Measurements from ENCODE around the gene UBIAD1.
"Not testable (repeated sequence)": the region's sequence is repeated elsewhere in the genome, so short reads cannot be mapped to it uniquely, and the experiment has no call there.

UBIAD1 gene

DNA sequence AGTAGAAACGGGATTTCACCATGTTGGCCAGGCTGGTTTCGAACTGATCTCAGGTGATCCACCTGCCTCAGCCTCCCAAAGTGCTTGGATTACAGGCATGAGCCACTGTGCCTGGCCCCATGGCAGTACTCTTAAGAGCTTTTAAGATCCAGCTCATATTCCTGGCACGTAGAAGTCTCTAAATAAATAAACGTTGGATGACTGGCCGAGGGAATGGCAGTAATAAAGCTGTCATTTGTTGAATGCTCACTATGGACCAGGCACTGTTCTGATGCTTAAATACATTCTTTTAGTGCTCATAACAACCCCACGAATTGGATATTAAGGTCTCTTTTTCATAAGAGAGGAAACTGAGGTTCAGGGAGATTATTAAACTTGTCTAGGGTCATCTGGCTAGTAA, 20.9 kb downstream of the UBIAD1 start:
- TF ChIP-seq L3MBTL2 (conservative IDR thresholded peaks at IDR 0.05) (no peak), HDGF (IDR thresholded peaks at IDR 0.05; ENCODE audit: borderline replicate concordance) (no peak), TARDBP (IDR thresholded peaks at IDR 0.05) (no peak)
- TF ChIP-seq, protein P1, sequence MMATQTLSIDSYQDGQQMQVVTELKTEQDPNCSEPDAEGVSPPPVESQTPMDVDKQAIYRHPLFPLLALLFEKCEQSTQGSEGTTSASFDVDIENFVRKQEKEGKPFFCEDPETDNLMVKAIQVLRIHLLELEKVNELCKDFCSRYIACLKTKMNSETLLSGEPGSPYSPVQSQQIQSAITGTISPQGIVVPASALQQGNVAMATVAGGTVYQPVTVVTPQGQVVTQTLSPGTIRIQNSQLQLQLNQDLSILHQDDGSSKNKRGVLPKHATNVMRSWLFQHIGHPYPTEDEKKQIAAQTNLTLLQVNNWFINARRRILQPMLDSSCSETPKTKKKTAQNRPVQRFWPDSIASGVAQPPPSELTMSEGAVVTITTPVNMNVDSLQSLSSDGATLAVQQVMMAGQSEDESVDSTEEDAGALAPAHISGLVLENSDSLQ (IDR thresholded peaks at IDR 0.05) = 0 out of 2 replicates have a peak, but pooled peaks have one; percentile 5
- no peak for DNase-seq (ENCODE audit: extremely low spot score)
- CTCF ChIA-PET = no interaction called here
- POLR2A ChIA-PET = no interaction called here

DNA sequence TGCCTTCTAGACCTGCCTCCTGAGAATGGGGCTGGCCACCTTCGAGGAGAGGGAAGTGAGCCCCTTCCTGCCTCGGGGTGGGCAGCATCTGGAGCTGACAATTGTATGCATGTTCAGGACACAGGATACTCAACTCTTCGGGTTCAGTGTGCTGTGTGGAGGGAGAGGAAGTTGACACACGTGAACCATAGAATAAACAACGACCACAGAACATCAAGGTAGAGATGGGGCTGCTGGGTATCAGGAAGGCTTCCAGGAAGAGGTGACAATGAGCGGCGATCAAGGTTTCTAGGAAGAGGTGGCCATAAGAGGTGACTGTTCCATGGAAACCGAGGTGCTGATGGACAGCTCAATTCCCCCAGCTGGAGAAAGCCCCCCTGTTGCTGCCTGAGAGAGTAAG, 22.0 kb downstream of the UBIAD1 start:
- no peak for TF ChIP-seq BHLHE40 (IDR thresholded peaks at IDR 0.05; ENCODE audit: borderline replicate concordance)
- ChIA-PET POLR2A (no interaction called here), CTCF (no interaction called here)
- no peak for DNase-seq (ENCODE audit: extremely low spot score)

DNA sequence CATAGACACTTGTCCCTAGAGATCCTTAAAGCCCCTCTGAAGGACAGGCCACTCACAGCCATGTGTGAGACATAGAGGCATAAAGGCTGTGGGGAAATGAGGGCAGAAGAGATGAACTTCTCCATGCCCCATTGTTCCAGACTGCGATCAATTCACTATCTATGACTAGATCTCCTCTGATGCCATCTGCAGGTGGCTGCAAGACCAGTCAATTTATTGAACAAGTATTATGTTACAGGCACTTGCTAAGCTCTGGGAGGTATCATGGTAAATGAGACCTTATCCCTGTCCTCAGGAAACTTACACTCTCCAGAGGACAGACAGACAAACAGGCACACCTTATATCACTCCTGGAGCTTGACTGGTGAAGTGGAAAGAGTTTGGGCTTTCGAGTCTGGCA, 22.9 kb downstream of the UBIAD1 start:
- TF ChIP-seq FOXM1 (IDR thresholded peaks at IDR 0.05; ENCODE audit: borderline replicate concordance) (no peak), SP1 (IDR thresholded peaks at IDR 0.05) (no peak), ELF4 (IDR thresholded peaks at IDR 0.05) (no peak)
- CTCF ChIA-PET = no interaction called here
- POLR2A ChIA-PET = no interaction called here
- DNase-seq (ENCODE audit: extremely low spot score) = no peak

DNA sequence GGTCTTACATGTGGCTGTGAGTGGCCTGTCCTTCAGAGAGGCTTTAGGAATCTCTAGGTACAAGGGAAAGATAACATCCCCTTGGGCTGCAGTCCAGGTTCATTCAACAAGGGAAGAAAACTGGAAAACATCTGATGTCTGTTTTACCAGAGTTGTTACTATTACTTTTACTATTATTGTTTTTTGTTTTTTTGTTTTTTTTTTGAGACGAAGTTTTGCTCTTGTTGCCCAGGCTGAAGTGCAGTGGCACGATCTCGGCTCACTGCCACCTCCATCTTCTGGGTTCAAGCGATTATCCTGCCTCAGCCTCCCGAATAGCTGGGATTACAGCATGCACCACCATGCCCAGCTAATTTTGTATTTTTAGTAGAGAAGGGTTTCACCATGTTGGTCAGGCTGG, 24.8 kb downstream of the UBIAD1 start:
- DNase-seq (ENCODE audit: extremely low spot score); POLR2A ChIA-PET; CTCF ChIA-PET: not testable (repeated sequence)

DNA sequence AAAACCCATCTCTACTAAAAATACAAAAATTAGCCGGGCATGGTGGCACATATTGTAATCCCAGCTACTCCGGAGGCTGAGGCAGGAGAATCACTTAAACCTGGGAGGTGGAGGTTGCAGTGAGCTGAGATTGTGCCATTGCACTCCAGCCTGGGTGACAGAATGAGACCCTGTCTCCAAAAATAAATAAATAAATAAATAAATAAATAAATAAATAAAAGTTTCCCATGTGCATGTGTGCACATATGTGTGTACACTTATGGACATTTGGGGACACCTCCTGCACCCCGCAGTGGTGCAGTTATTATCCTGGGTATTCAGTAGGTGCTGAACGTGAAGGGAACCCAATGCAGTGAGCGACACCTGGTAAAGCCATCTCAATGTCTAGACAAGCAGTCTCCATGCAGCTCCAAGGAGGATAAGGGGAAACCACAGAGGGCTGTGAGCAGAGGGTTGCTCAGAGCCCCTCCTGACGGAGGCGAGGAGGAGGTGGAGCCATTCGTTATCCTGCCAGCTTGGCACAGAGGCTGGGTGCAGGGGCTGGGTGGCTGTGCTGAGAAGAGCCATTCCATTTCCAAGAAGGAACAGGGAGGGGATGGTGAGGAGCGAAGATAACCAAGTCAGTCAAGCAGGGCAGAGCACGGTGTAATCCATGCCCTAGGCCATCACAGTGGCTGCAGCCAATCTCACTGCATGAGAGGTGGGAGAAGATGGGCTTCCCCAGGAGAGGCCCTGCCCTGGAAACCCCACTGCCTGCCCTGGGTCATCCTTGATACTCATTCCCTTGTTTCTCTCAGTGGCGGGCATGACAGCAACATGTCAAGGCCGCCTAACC, 25.6 kb downstream of the UBIAD1 start:
- no peak for TF ChIP-seq HDGF (IDR thresholded peaks at IDR 0.05; ENCODE audit: borderline replicate concordance)
- TF ChIP-seq NFRKB (IDR thresholded peaks at IDR 0.05) = no peak
- no peak for TF ChIP-seq LEF1 (IDR thresholded peaks at IDR 0.05; ENCODE audit: borderline replicate concordance)
- no peak for TF ChIP-seq CTBP1 (IDR thresholded peaks at IDR 0.05; ENCODE audit: borderline replicate concordance)
- TF ChIP-seq ARNT (IDR thresholded peaks at IDR 0.05) = no peak
- no peak for TF ChIP-seq SP1 (IDR thresholded peaks at IDR 0.05)
- no peak for TF ChIP-seq TARDBP (IDR thresholded peaks at IDR 0.05)
- no peak for TF ChIP-seq FOXM1 (IDR thresholded peaks at IDR 0.05; ENCODE audit: borderline replicate concordance)
- no peak for TF ChIP-seq BHLHE40 (IDR thresholded peaks at IDR 0.05; ENCODE audit: borderline replicate concordance)
- DNase-seq (ENCODE audit: extremely low spot score) = no peak
- ChIA-PET CTCF (no interaction called here), POLR2A (no interaction called here)

DNA sequence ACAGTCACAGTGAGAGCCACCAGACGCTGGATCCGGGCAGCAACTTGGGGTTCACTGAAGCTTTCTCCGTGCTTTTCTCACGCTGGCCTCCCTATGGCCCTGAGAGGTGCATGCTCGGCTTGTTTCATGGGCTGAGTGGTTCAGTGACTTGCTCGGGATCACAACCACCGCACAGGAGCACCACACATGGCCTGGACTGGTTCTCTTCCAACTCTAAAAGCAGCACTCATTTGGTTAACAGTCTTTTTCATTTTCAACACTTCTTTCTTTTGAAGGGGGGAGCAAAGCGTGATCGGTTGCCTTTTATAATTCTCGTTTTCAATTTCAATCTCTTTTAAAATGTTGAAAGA, 26.2 kb downstream of the UBIAD1 start:
- ChIA-PET CTCF (no interaction called here), POLR2A (no interaction called here)

DNA sequence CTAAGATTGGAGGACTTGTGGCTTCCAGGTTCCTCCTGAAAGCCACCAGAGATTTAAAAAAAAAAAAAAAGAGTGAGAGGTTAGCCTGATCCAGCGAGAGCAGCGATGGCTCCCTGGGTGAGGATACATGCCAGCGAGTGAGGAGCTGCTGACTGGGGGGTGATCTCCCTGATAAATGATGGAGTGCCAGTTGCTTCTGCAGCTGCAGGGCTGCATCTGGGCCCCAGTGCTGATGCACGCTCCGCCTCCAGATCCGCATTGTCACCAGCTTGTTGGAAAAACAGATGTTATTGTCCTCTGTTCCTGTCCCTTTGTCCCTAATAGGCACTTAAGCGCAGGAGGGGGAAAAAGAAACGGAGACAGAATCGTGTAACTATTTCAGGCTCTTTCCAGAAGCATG, 28.6 kb downstream of the UBIAD1 start:
- POLR2A ChIA-PET = no interaction called here
- CTCF ChIA-PET = interaction anchor here (1.9 kb wide), 1 partner anchor 18 kb away, joined by 7 read pairs; no protein-coding TSS in a partner anchor

More for the DNA sequence above, 26.2 kb downstream of the UBIAD1 start:
- DNase-seq (ENCODE audit: extremely low spot score) = no peak
- no peak for TF ChIP-seq SP1 (IDR thresholded peaks at IDR 0.05)
- TF ChIP-seq LEF1 (IDR thresholded peaks at IDR 0.05; ENCODE audit: borderline replicate concordance) = no peak
- no peak for TF ChIP-seq NFRKB (IDR thresholded peaks at IDR 0.05)
- no peak for TF ChIP-seq FOXA1 (IDR thresholded peaks at IDR 0.05)
- TF ChIP-seq ARNT (IDR thresholded peaks at IDR 0.05) = no peak
- no peak for TF ChIP-seq L3MBTL2 (conservative IDR thresholded peaks at IDR 0.05)
- no peak for TF ChIP-seq HDGF (IDR thresholded peaks at IDR 0.05; ENCODE audit: borderline replicate concordance)
- TF ChIP-seq FOXM1 (IDR thresholded peaks at IDR 0.05; ENCODE audit: borderline replicate concordance) = no peak
- no peak for TF ChIP-seq TARDBP (IDR thresholded peaks at IDR 0.05)
- TF ChIP-seq, protein P1 (IDR thresholded peaks at IDR 0.05) = no peak
- no peak for TF ChIP-seq ELF4 (IDR thresholded peaks at IDR 0.05)
- no peak for TF ChIP-seq FOXK2 (IDR thresholded peaks at IDR 0.05)
- no peak for TF ChIP-seq SUZ12 (IDR thresholded peaks at IDR 0.05)
- no peak for TF ChIP-seq ZNF384 (IDR thresholded peaks at IDR 0.05)
- no peak for TF ChIP-seq BHLHE40 (IDR thresholded peaks at IDR 0.05; ENCODE audit: borderline replicate concordance)

More for the DNA sequence above, 28.6 kb downstream of the UBIAD1 start:
- no peak for TF ChIP-seq FOXM1 (IDR thresholded peaks at IDR 0.05; ENCODE audit: borderline replicate concordance)
- TF ChIP-seq TARDBP (IDR thresholded peaks at IDR 0.05) = no peak
- no peak for TF ChIP-seq NFRKB (IDR thresholded peaks at IDR 0.05)
- TF ChIP-seq CTBP1 (IDR thresholded peaks at IDR 0.05; ENCODE audit: borderline replicate concordance) = no peak
- no peak for TF ChIP-seq ZNF384 (IDR thresholded peaks at IDR 0.05)
- no peak for TF ChIP-seq FOXK2 (IDR thresholded peaks at IDR 0.05)
- TF ChIP-seq, protein P1 (IDR thresholded peaks at IDR 0.05) = no peak
- no peak for TF ChIP-seq SP1 (IDR thresholded peaks at IDR 0.05)
- TF ChIP-seq LEF1 (IDR thresholded peaks at IDR 0.05; ENCODE audit: borderline replicate concordance) = no peak
- no peak for DNase-seq (ENCODE audit: extremely low spot score)
